H1 (cell line): Measurements from ENCODE around the gene MYH7. TPM values are rescaled to one million over a fixed set of nuclear protein-coding genes. Genes with fewer than 3 reads are reported as not detected.

Source experiments
- CTCF ChIA-PET: fragments of 300-600 bp; sonication (Branson Sonifier 250); formaldehyde crosslinking; loops from one replicate; lab custom pipeline; 2021; ENCODE audit not compliant: partially characterized antibody; lab: Charles Lee
- POLR2A ChIA-PET: fragments of 300-600 bp; sonication (Branson Sonifier 250); formaldehyde crosslinking; loops from one replicate; lab custom pipeline; 2021; ENCODE audit warnings: inconsistent platforms; ENCODE audit not compliant: partially characterized antibody; lab: Charles Lee
- DNase-seq, 2 experiments: peaks; one replicate each; pipeline versions ENCODE4 v3.0.0 to v3.0.0-alpha.2; 2010 to 2022; ENCODE audit warnings: low spot score in 2 of 2, low read depth in 1 of 2, mixed read lengths in 1 of 2
- FAIRE-seq: peaks from 2 replicates; lab custom pipeline; 2011; peaks lifted over from hg19 to GRCh38; lab: Jason Lieb, UNC
- H2AFZ ChIP-seq: 2 replicates; pipeline ENCODE4 v1.8.1; 2012; ENCODE audit warnings: low read length, inconsistent platforms
- H2AK5ac ChIP-seq: 2 replicates; pipeline ENCODE4 v1.6.1; 2013; ENCODE audit warnings: low read depth, low read length
- H2BK120ac ChIP-seq: replicated peaks from 2 replicates; pipeline ENCODE3; 2013; ENCODE audit warnings: low read depth, low read length, inconsistent platforms
- H2BK12ac ChIP-seq: 2 replicates; pipeline ENCODE4 v1.6.1; 2013; ENCODE audit warnings: low read depth, low read length
- H2BK15ac ChIP-seq: 2 replicates; pipeline ENCODE4 v1.6.1; 2013; ENCODE audit warnings: low read length
- H2BK20ac ChIP-seq: 2 replicates; pipeline ENCODE4 v1.6.1; 2013; ENCODE audit warnings: low read length
- H2BK5ac ChIP-seq: 2 replicates; pipeline ENCODE4 v1.6.1; 2013; ENCODE audit warnings: low read depth, low read length
- H3K14ac ChIP-seq: 2 replicates; pipeline ENCODE4 v1.6.1; 2013; ENCODE audit warnings: inconsistent platforms; ENCODE audit not compliant: insufficient read length
- H3K18ac ChIP-seq: 2 replicates; pipeline ENCODE4 v1.6.1; 2013; ENCODE audit warnings: low read length; ENCODE audit errors: extremely low read depth
- H3K23ac ChIP-seq: 2 replicates; pipeline ENCODE4 v1.6.1; 2013; ENCODE audit warnings: inconsistent platforms; ENCODE audit not compliant: insufficient read length
- H3K23me2 ChIP-seq: 2 replicates; pipeline ENCODE4 v1.6.1; 2013; ENCODE audit warnings: low read depth, low read length
- H3K27ac ChIP-seq: 2 replicates; pipeline ENCODE4 v1.6.1; 2011; ENCODE audit warnings: low read depth, low read length, inconsistent platforms
- H3K27me3 ChIP-seq, 4 experiments: replicated peaks in 1 of 4; 1 replicate in 1 of 4; 2 replicates in 3 of 4; pipeline versions ENCODE4 v1.6.1 to v1.8.1; 2011 to 2013; ENCODE audit warnings: low read length in 3 of 4, mild to moderate bottlenecking in 3 of 4, inconsistent platforms in 2 of 4, mixed read lengths in 2 of 4, moderate library complexity in 1 of 4; ENCODE audit not compliant: control insufficient read depth in 3 of 4, insufficient read depth in 3 of 4; ENCODE audit errors: extremely low read depth in 1 of 4
- H3K36me3 ChIP-seq, 4 experiments: 2 replicates each; pipeline versions ENCODE4 v1.6.1 to v1.8.1; 2011 to 2013; ENCODE audit warnings: mild to moderate bottlenecking in 4 of 4, low read length in 3 of 4, moderate library complexity in 2 of 4, control low read depth in 1 of 4, inconsistent platforms in 1 of 4; ENCODE audit not compliant: insufficient read depth in 4 of 4, control insufficient read depth in 2 of 4
- H3K4ac ChIP-seq: replicated peaks from 2 replicates; pipeline ENCODE3; 2013; ENCODE audit warnings: low read length, low read depth, mixed read lengths, inconsistent platforms; ENCODE audit not compliant: insufficient read length
- H3K4me1 ChIP-seq, 4 experiments: replicated peaks in 1 of 4; 1 replicate in 1 of 4; 2 replicates in 3 of 4; pipeline versions ENCODE4 v1.6.1 to v1.8.1; 2011 to 2013; ENCODE audit warnings: low read length in 3 of 4, inconsistent platforms in 2 of 4, mixed read lengths in 1 of 4; ENCODE audit not compliant: insufficient read depth in 4 of 4, control insufficient read depth in 3 of 4
- H3K4me2 ChIP-seq, 2 experiments: 2 replicates each; pipeline versions ENCODE4 v1.6.1 to v1.8.1; 2011 to 2013; ENCODE audit warnings: low read depth in 2 of 2, low read length in 2 of 2, control low read depth in 1 of 2, inconsistent platforms in 1 of 2, mild to moderate bottlenecking in 1 of 2; ENCODE audit not compliant: insufficient read depth in 1 of 2
- H3K4me3 ChIP-seq, 4 experiments: fragments of 200-600, 300-600 bp in 1 of 4; sonication (generic), shearing (Covaris generic), sonication (Bioruptor Twin) in 1 of 4; 2 replicates each; pipeline versions ENCODE4 v1.5.1 to v1.8.1; 2011 to 2016; ENCODE audit warnings: low read length in 4 of 4, low read depth in 3 of 4, control low read depth in 2 of 4, inconsistent platforms in 2 of 4, mild to moderate bottlenecking in 2 of 4, mixed read lengths in 1 of 4, moderate library complexity in 1 of 4; ENCODE audit not compliant: insufficient read depth in 2 of 4; ENCODE audit errors: extremely low read depth in 1 of 4
- H3K56ac ChIP-seq: replicated peaks from 2 replicates; pipeline ENCODE3; 2013; ENCODE audit warnings: low read depth, mild to moderate bottlenecking, mixed read lengths, low read length, inconsistent platforms; ENCODE audit not compliant: insufficient read length
- H3K79me1 ChIP-seq: 2 replicates; pipeline ENCODE4 v1.6.1; 2013; ENCODE audit warnings: low read depth, low read length, control low read depth
- H3K79me2 ChIP-seq, 2 experiments: 2 replicates each; pipeline versions ENCODE4 v1.6.1 to v1.8.1; 2012 to 2013; ENCODE audit warnings: low read length in 2 of 2, mild to moderate bottlenecking in 2 of 2, inconsistent platforms in 1 of 2; ENCODE audit not compliant: insufficient read depth in 2 of 2, control insufficient read depth in 1 of 2
- H3K9ac ChIP-seq, 4 experiments: replicated peaks in 1 of 4; 1 replicate in 1 of 4; 2 replicates in 3 of 4; pipeline versions ENCODE4 v1.6.1 to v1.8.1; 2011 to 2013; ENCODE audit warnings: low read depth in 3 of 4, low read length in 3 of 4, control low read depth in 2 of 4, mild to moderate bottlenecking in 2 of 4, moderate library complexity in 2 of 4, inconsistent platforms in 1 of 4; ENCODE audit errors: extremely low read depth in 1 of 4
- H3K9me3 ChIP-seq, 2 experiments: 2 replicates each; pipeline versions ENCODE4 v1.6.1 to v1.8.1; 2012 to 2013; ENCODE audit warnings: mild to moderate bottlenecking in 2 of 2, moderate library complexity in 2 of 2, control low read depth in 1 of 2, inconsistent platforms in 1 of 2, low read depth in 1 of 2, low read length in 1 of 2, mixed read lengths in 1 of 2; ENCODE audit not compliant: insufficient read depth in 2 of 2
- H4K20me1 ChIP-seq, 2 experiments: replicated peaks in 1 of 2; 2 replicates each; pipeline versions ENCODE3 to v1.8.1; 2011 to 2013; ENCODE audit warnings: inconsistent platforms in 2 of 2, low read length in 2 of 2, mild to moderate bottlenecking in 1 of 2; ENCODE audit not compliant: insufficient read depth in 2 of 2, control insufficient read depth in 1 of 2
- H4K5ac ChIP-seq: 2 replicates; pipeline ENCODE4 v1.6.1; 2013; ENCODE audit warnings: low read length, low read depth, mixed read lengths, inconsistent platforms; ENCODE audit not compliant: insufficient read length
- H4K8ac ChIP-seq: 2 replicates; pipeline ENCODE4 v1.8.0; 2013; ENCODE audit warnings: mild to moderate bottlenecking, moderate library complexity, low read length, inconsistent platforms; ENCODE audit not compliant: insufficient read depth; ENCODE audit errors: extremely low read depth
- H4K91ac ChIP-seq: replicated peaks from 2 replicates; pipeline ENCODE3; 2013; ENCODE audit warnings: low read length, mixed read lengths, inconsistent platforms; ENCODE audit not compliant: insufficient read length
- POLR2AphosphoS5 ChIP-seq: IDR thresholded peaks from 2 replicates; pipeline ENCODE4 v1.6.1; 2011; ENCODE audit warnings: low read depth, low read length
- RAD21 ChIP-seq, 2 experiments: IDR thresholded peaks in 1 of 2; conservative IDR thresholded peaks in 1 of 2; 2 replicates each; pipeline ENCODE4 v1.6.1; 2011; ENCODE audit warnings: low read depth in 2 of 2, low read length in 2 of 2, improper control_type of control experiment in 1 of 2, inconsistent platforms in 1 of 2, mild to moderate bottlenecking in 1 of 2, moderate library complexity in 1 of 2
- WGBS, 2 experiments: shearing (Covaris generic) in 1 of 2; methylation state at CpG; one replicate each; pipeline versions ENCODE4 v1.1.6 to v1.1.7; 2013 to 2015; ENCODE audit warnings: low lambda C conversion rate in 2 of 2, mixed read lengths in 2 of 2, inconsistent platforms in 1 of 2, low coverage in 1 of 2, missing lambda C conversion rate in 1 of 2; ENCODE audit not compliant: insufficient replicate concordance in 2 of 2, insufficient coverage in 1 of 2, insufficient read length in 1 of 2; ENCODE audit errors: extremely low coverage in 1 of 2, missing lambda C conversion rate in 1 of 2; 5-methylcytosine and 5-hydroxymethylcytosine counted together
- polyA plus RNA-seq, 7 experiments: library from polyadenylated mRNA; depleted of rRNA in 3 of 7; stranded (reverse) in 5 of 7; unstranded in 2 of 7; fragments of >200 nt in 5 of 7; fragments of 200-250 nt in 2 of 7; gene quantifications; 1 replicate in 5 of 7; 2 replicates in 1 of 7; 4 replicates in 1 of 7; pipeline versions ENCODE4 v1.2.1 to v1.2.3, GENCODE V29; 2011 to 2013; ENCODE audit warnings: missing spikeins in 2 of 7, mixed read lengths in 2 of 7
- total RNA-seq: library from RNA; stranded (reverse); fragmentation: NEBNext Ultra II Directional; extraction: Animal tissue kit (Norgen Biotek cat#: 25700); gene quantifications from 2 replicates; pipeline ENCODE4 v1.2.1, GENCODE V29; 2021
- TF ChIP-seq, protein P1 (sequence below), 3 experiments: IDR thresholded peaks; 1 replicate in 2 of 3; 2 replicates in 1 of 3; pipeline versions ENCODE4 v1.5.1 to v1.6.1; 2011; ENCODE audit warnings: low read length in 3 of 3, mild to moderate bottlenecking in 3 of 3, inconsistent platforms in 2 of 3, low read depth in 1 of 3, moderate library complexity in 1 of 3; ENCODE audit not compliant: insufficient read depth in 1 of 3; ENCODE audit errors: control extremely low read depth in 1 of 3
- TF ChIP-seq, protein P2 (sequence below): IDR thresholded peaks from 2 replicates; pipeline ENCODE4 v1.6.1; 2011; ENCODE audit warnings: low read depth, mild to moderate bottlenecking, low read length; ENCODE audit not compliant: insufficient read depth

The MYH7 gene
- total and polyA plus RNA-seq, 2 of the 8 experiments (the other 6 are each of a cell fraction or from before 2014, with no cell fraction given) = not detected

DNA sequence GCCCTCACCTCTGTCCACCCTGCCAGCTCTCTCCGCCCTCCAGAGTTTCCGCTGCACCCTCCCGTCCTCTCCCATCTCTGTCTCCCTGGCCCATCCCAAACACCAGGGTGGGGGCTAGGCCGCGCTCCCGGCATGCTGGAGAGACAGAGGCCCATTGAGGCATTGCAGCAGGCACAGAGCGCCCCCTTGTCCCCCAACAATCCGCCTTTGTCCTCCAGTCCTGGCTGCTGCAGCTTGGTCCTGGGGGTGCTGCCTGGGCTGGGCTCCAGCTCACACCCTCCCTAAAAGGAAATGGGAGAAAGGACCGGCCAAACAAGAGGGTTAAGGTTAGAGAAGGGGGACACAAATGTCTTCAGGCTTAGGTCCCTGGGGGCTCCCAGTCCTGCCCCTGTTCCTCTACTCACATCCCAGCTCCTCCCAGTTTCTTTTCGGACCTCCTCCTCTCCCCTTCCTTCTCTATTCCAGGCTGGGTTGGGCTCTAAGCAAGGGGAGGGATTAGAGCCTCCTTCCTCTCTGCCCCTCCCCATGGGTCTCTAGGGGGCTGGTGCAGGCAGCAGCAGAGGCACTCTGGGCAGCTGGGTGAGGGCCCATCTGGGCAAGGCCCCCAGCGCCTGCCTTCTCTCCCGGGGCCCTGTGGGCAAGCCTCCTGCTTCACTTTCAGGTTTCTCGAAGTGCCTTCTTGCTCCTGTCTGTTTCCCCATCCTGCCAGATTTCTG, 58.8 kb downstream of the MYH7 start, which contains the start of gene CMTM5:
Gene CMTM5 (plus strand): TSS at position 565 of the 716 bp plus-strand sequence. CDS start 206 bp downstream, outside the sequence.
- H3K4me3 ChIP-seq = peak within 1 kb of the TSS in 1 of 4 experiments; percentile 39; a peak in 2 of 8 replicates
- H3K79me1 ChIP-seq = no peaks in the 10 kb centered on the region
- TF ChIP-seq, protein P1, sequence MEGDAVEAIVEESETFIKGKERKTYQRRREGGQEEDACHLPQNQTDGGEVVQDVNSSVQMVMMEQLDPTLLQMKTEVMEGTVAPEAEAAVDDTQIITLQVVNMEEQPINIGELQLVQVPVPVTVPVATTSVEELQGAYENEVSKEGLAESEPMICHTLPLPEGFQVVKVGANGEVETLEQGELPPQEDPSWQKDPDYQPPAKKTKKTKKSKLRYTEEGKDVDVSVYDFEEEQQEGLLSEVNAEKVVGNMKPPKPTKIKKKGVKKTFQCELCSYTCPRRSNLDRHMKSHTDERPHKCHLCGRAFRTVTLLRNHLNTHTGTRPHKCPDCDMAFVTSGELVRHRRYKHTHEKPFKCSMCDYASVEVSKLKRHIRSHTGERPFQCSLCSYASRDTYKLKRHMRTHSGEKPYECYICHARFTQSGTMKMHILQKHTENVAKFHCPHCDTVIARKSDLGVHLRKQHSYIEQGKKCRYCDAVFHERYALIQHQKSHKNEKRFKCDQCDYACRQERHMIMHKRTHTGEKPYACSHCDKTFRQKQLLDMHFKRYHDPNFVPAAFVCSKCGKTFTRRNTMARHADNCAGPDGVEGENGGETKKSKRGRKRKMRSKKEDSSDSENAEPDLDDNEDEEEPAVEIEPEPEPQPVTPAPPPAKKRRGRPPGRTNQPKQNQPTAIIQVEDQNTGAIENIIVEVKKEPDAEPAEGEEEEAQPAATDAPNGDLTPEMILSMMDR (IDR thresholded peaks at IDR 0.05; ENCODE audit: control extremely low read depth in 1 of 3, insufficient read depth in 1 of 3, low read depth in 1 of 3, low read length in 3 of 3) = peak; percentile 13 to 49 (median 22); a peak in 3 of 4 replicates
- TF ChIP-seq POLR2AphosphoS5 = peak; percentile 45; the same call in 1 of the 2 replicates
- TF ChIP-seq, protein P2, sequence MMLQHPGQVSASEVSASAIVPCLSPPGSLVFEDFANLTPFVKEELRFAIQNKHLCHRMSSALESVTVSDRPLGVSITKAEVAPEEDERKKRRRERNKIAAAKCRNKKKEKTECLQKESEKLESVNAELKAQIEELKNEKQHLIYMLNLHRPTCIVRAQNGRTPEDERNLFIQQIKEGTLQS = no peak
- TF ChIP-seq RAD21 (IDR thresholded peaks at IDR 0.05 in 1 of 2, conservative IDR thresholded peaks at IDR 0.05 in 1 of 2; ENCODE audit: low read depth in 2 of 2, low read length in 2 of 2) = peak; percentile 18 to 46; a peak in 3 of 4 replicates
- no peak within 1 kb of the TSS for H3K18ac ChIP-seq
- no peak within 1 kb of the TSS for H3K9ac ChIP-seq
- H3K27ac ChIP-seq = no peak within 1 kb of the TSS
- no peaks in the 10 kb centered on the region for H3K79me2 ChIP-seq
- H2BK120ac ChIP-seq = no peak within 1 kb of the TSS
- H3K56ac ChIP-seq = no peak within 1 kb of the TSS
- H4K20me1 ChIP-seq = no peaks in the 10 kb centered on the region
- no peak within 1 kb of the TSS for H2BK15ac ChIP-seq
- no peak within 1 kb of the TSS; the same call in 1 of the 2 replicates for H4K8ac ChIP-seq
- 33% methylated on average over 13 of the region's 13 CpGs; no CpG with 5 or more reads in 1 of the 2 experiments for WGBS, 2 experiments
- peak within 1 kb of the TSS; percentile 5 to 61; a peak in 3 of 4 replicates for H3K4me2 ChIP-seq
- ChIA-PET CTCF (interaction anchor here (0.7 to 15.0 kb wide), 24 partner anchors 12 to 275 kb away, joined by 3 to 333 read pairs (median 4); partner anchors contain the start of genes EFS and SLC22A17), POLR2A (interaction anchor here (0.7 to 3.3 kb wide), 6 partner anchors 10 to 343 kb away, joined by 3 to 19 read pairs (median 7); partner anchors contain the start of gene PABPN1)
- H3K36me3 ChIP-seq = no peaks in the 10 kb centered on the region
- no peak within 1 kb of the TSS for H3K4ac ChIP-seq
- H2AFZ ChIP-seq = no peak within 1 kb of the TSS
- H4K91ac ChIP-seq = no peak within 1 kb of the TSS
- H2BK5ac ChIP-seq = no peak within 1 kb of the TSS
- no peak within 1 kb of the TSS for H2BK20ac ChIP-seq
- H3K23ac ChIP-seq = no peak within 1 kb of the TSS
- FAIRE-seq (peak; percentile 65), DNase-seq (peak in 1 of 2 experiments; percentile 71)
- no peaks in the 10 kb centered on the region for H3K23me2 ChIP-seq
- peaks cover 0 to 23% (median 11%) of the 10 kb centered on the region in 4 experiments; a peak in 6 of 7 replicates for H3K27me3 ChIP-seq
- H2AK5ac ChIP-seq = no peak within 1 kb of the TSS
- no peaks in the 10 kb centered on the region for H3K9me3 ChIP-seq
- H4K5ac ChIP-seq = no peak within 1 kb of the TSS
- H3K4me1 ChIP-seq = peaks cover 0 to 12% (median 4%) of the 10 kb centered on the region in 4 experiments; a peak in 3 of 7 replicates
- H3K14ac ChIP-seq = no peak within 1 kb of the TSS
- no peak within 1 kb of the TSS for H2BK12ac ChIP-seq
